ENCODE results near the gene CYLC1.

Gene CYLC1, protein sequence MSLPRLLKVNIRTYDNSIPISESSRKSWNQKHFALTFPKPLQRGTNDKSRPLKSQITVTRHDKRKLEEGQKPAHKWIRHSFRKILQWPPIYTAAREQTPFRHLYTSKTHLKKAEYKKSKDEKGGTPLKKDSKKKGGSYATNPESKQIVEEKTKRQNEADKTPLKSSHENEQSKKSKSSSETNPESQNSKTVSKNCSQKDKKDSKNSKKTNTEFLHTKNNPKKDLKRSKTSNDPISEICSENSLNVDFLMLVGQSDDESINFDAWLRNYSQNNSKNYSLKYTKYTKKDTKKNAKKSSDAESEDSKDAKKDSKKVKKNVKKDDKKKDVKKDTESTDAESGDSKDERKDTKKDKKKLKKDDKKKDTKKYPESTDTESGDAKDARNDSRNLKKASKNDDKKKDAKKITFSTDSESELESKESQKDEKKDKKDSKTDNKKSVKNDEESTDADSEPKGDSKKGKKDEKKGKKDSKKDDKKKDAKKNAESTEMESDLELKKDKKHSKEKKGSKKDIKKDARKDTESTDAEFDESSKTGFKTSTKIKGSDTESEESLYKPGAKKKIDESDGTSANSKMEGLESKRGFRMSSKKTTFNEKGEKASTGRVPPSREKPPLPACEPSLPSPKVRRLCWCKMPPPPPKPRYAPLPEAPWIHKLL

GRCh38 chrX:83860846-83861245, at the start of gene CYLC1:
Gene CYLC1 (plus strand): TSS chrX:83861146. CDS start chrX:83861183, 37 bp downstream.
- in situ Hi-C loops (cut with HindIII; ENCODE audit: low pct_unique_long_range_greater_than_20kb, low sequenced_read_pairs), result no loop called here
- DNase-seq (ENCODE audit: low read depth in 1 of 2, low spot score in 1 of 2), result no peak
- no peak for TF ChIP-seq JUND (IDR thresholded peaks at IDR 0.05; ENCODE audit: low read depth)

DNA sequence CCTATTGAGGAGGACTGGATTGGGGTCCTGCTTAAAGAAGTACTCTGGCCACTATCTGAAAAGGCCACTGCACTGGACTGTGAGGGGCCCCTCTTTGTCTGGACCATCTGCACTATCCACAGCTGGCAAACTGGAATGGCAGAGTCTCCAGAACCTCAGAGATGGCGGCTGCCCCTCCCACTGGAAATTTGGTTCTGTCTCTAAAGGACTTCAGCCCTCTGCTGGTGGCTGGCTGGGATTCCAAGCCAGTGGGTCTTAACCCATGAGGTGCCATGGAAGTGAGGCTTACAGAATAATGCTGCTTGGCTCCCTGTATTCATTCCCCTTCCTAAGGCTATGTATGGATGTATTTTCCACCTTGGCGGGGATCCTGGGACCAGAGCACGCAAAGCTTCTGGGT, 41.6 kb upstream of the CYLC1 start:
- no peak for TF ChIP-seq JUND (IDR thresholded peaks at IDR 0.05; ENCODE audit: low read depth)
- peak in 1 of 2 experiments; percentile 62 for DNase-seq (ENCODE audit: low read depth in 1 of 2, low spot score in 1 of 2)
- in situ Hi-C loops (cut with HindIII; ENCODE audit: low pct_unique_long_range_greater_than_20kb, low sequenced_read_pairs), result no loop called here

DNA sequence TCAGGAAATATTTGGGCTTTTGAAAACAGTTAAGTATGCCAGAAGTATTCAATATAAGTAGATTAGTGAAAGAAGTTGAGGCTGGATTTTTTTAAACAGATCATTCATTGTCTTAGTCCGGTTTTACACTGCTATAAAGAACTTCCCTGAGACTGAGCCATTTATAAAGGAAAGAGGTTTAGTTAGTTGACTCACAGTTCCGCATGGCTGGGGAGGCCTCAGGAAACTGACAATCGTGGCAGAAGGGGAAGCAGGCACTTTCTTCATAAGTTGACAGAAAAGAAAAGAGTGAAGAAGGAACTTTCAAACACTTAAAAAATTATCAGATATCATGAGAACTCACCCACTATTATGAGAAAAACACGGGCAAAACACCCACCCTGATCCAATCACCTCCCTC, 31.1 kb upstream of the CYLC1 start:
- DNase-seq (ENCODE audit: low read depth in 1 of 2, low spot score in 1 of 2), result no peak
- TF ChIP-seq JUND (IDR thresholded peaks at IDR 0.05; ENCODE audit: low read depth), result no peak
- in situ Hi-C loops (cut with HindIII; ENCODE audit: low pct_unique_long_range_greater_than_20kb, low sequenced_read_pairs), result no loop called here

DNA sequence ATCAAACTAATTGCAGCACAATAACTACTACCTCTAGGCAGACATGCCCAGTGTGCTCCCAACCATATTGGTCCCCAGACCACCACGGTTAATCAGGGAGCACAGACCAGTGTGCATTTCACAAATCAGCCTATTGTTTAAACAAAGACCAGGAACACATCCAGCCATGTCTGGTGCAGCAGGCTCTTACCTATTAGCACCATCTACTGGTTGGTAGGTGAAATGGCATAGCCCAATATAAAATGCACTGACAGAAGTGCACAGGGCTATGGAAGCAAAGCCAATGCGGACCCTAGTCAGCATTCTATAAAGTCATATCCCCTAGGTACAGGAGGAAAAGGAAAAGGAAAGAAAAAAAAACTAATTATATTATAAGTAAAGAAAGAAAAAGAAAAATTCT, 15.5 kb upstream of the CYLC1 start:
- in situ Hi-C loops (cut with HindIII; ENCODE audit: low pct_unique_long_range_greater_than_20kb, low sequenced_read_pairs), result no loop called here
- no peak for TF ChIP-seq JUND (IDR thresholded peaks at IDR 0.05; ENCODE audit: low read depth)
- peak; percentile 1 to 46 for DNase-seq (ENCODE audit: low read depth in 1 of 2, low spot score in 1 of 2)

- no peak for DNase-seq (ENCODE audit: low read depth in 1 of 2, low spot score in 1 of 2)
- no peak for TF ChIP-seq JUND (IDR thresholded peaks at IDR 0.05; ENCODE audit: low read depth)
- in situ Hi-C loops (cut with HindIII; ENCODE audit: low pct_unique_long_range_greater_than_20kb, low sequenced_read_pairs), result no loop called here
These were observed 13.6 kb upstream of the CYLC1 start for GRCh38 chrX:83847339-83847738.

DNA sequence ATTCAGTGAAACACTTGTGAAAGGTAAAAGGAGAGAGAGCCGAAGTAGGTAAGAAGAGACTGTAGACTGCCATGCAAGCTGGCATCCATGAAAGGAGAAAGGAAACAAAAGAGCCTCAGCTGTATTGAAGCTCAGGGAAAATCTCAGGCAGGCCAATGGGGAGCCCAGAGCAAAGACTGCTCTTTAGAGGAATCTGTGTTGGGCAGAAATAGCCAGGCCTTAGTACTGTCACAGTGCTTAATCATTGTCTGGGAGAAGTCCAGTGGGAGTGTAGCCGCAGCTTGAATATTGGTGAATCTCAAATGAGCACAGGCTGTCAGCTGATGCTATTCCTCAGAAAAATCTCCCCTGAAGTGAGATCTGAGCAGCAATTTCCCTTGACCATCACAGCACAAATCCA, 27.6 kb downstream of the CYLC1 start:
- DNase-seq (ENCODE audit: low read depth in 1 of 2, low spot score in 1 of 2), result no peak
- in situ Hi-C loops (cut with HindIII; ENCODE audit: low pct_unique_long_range_greater_than_20kb, low sequenced_read_pairs), result no loop called here
- TF ChIP-seq JUND (IDR thresholded peaks at IDR 0.05; ENCODE audit: low read depth), result no peak

DNA sequence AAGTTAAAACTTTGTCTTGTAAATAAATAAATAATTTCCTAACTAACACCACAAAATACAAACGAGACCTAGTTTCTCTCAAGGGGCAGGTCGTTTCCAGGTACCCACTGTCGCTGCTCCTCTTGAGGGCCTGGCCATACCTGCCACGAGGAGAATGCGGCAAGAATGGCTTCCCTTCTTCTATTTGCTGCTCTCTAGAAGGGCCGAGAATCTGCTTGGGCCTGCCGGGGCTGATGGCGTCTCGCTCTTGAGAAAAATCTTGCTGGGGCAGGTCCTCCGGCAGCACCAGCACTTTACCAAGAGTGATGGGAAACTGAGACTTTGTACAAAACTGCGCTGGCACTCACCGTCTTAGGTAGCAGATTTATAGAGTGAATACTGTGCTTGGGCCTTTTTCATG, 31.5 kb downstream of the CYLC1 start:
- in situ Hi-C loops (cut with HindIII; ENCODE audit: low pct_unique_long_range_greater_than_20kb, low sequenced_read_pairs), result no loop called here
- DNase-seq (ENCODE audit: low read depth in 1 of 2, low spot score in 1 of 2), result no peak
- TF ChIP-seq JUND (IDR thresholded peaks at IDR 0.05; ENCODE audit: low read depth), result no peak

DNA sequence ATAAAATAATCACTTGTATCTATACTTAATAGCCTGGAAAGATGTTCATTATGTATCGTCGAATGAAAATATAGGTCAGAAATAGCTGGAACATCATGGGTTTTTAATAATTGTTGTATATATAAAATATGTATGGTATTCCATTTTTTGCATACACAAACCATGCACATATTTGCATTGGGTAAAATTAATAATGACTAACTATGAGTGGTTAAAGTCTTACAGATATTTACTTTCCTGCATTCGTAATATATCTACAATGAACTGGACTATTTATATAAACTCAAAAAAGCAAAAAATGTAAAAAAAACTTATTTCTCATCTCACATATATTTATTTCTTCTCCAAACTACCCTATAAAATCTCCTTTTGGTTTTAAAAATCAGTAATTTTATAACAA, 46.0 kb downstream of the CYLC1 start:
- in situ Hi-C loops (cut with HindIII; ENCODE audit: low pct_unique_long_range_greater_than_20kb, low sequenced_read_pairs), result no loop called here
- no peak for TF ChIP-seq JUND (IDR thresholded peaks at IDR 0.05; ENCODE audit: low read depth)
- no peak for DNase-seq (ENCODE audit: low read depth in 1 of 2, low spot score in 1 of 2)

DNA sequence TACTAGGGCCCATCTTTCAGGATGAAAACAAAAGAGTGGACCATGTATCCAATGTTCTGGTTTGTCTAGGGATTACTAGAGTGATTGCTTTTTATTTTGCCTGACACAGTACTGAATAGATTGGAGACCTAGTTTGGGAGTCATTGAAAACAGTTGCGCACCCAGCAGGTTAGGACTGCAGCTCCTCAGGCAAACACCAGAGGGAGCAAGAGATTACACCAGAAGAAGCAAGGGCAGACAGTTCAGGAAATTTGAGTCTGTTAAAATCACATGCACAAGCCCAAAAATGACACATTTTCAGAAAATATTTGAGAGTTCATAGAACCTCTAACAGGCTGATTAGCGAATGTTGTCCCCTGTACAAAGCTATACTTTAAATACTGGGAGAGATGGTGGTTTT, 55.6 kb downstream of the CYLC1 start:
- peak in 1 of 2 experiments; percentile 38 for DNase-seq (ENCODE audit: low read depth in 1 of 2, low spot score in 1 of 2)
- no peak for TF ChIP-seq JUND (IDR thresholded peaks at IDR 0.05; ENCODE audit: low read depth)
- in situ Hi-C loops (cut with HindIII; ENCODE audit: low pct_unique_long_range_greater_than_20kb, low sequenced_read_pairs), result no loop called here

DNA sequence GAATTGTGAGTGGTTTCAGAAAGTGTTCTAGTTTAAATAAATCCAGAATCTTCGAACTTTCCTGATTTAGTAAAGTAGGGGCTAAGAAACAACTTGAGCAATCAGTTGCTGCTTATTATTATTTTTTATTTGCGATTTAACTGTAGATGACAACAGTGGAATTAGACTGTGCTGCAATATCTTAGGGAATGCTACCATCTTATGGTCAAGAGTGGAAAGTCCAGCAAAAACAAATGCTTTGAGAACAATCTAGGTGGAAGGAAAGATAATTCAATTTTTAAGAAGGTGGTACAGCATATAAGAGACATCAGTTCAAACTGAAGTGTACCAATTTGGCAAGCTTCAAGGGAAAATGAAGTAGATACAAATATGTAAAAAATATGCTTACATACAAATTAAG, 73.3 kb downstream of the CYLC1 start:
- TF ChIP-seq JUND (IDR thresholded peaks at IDR 0.05; ENCODE audit: low read depth), result no peak
- in situ Hi-C loops (cut with HindIII; ENCODE audit: low pct_unique_long_range_greater_than_20kb, low sequenced_read_pairs), result no loop called here
- peak in 1 of 2 experiments; percentile 7 for DNase-seq (ENCODE audit: low read depth in 1 of 2, low spot score in 1 of 2)
